ENCODE measurements around the gene KRTAP10-3. TPM values are rescaled to one million over a fixed set of nuclear protein-coding genes. Genes with fewer than 3 reads are reported as not detected.

The KRTAP10-3 gene
- polyA plus RNA-seq, 2 of the 4 experiments (the other 2 are of a cell fraction), result not detected

GRCh38 chr21:44531606-44532564 is 26.7 kb downstream of the KRTAP10-3 start:
- Histone ChIP-seq H3K4me1 (no peaks in the 10 kb centered on the region), H3K4me3 (no peak overlapping the region), H3K4me2 (no peak overlapping the region), H3K27ac (no peak overlapping the region), H3K9me3 (no peaks in the 10 kb centered on the region)
- ChIA-PET CTCF (interaction anchor here (1.7 kb wide), 1 partner anchor 21 kb away, joined by 6 read pairs; no protein-coding TSS in a partner anchor), POLR2A (no interaction called here)
- DNase-seq (ENCODE audit: low read depth in 1 of 2, low spot score in 1 of 2), result no peak
- FAIRE-seq, result no peak
- ATAC-seq, result no peak
- 55% methylated on average over 21 of the region's 30 CpGs for WGBS (ENCODE audit: missing lambda C conversion rate)
- no peak for TF ChIP-seq CEBPB (IDR thresholded peaks at IDR 0.05)
- no peak for TF ChIP-seq TFCP2L1 (CRISPR knock-in tag; IDR thresholded peaks at IDR 0.05)
- TF ChIP-seq ZNF302 (CRISPR knock-in tag; IDR thresholded peaks at IDR 0.05), result no peak

GRCh38 chr21:44530903-44531605 is 27.5 kb downstream of the KRTAP10-3 start:
- CTCF ChIA-PET, result no interaction called here
- 49% methylated on average over 15 of the region's 23 CpGs for WGBS (ENCODE audit: missing lambda C conversion rate)
- TF ChIP-seq POLR2A (IDR thresholded peaks at IDR 0.05; ENCODE audit: low read length), result no peak
- TF ChIP-seq HEYL (CRISPR knock-in tag; IDR thresholded peaks at IDR 0.05), result no peak
- no peak for TF ChIP-seq JUNB (IDR thresholded peaks at IDR 0.05)
- TF ChIP-seq CBX2 (IDR thresholded peaks at IDR 0.05; ENCODE audit: borderline replicate concordance, low read depth), result no peak
- TF ChIP-seq FOSB (CRISPR knock-in tag; IDR thresholded peaks at IDR 0.05), result no peak
- no peaks in the 10 kb centered on the region for H3K9me3 ChIP-seq
- ATAC-seq (no peak), DNase-seq (ENCODE audit: low read depth in 1 of 2, low spot score in 1 of 2) (no peak), FAIRE-seq (no peak)
- H3K27ac ChIP-seq, result no peak overlapping the region
- H3K4me2 ChIP-seq, result no peak overlapping the region
- POLR2A ChIA-PET, result no interaction called here
- H3K4me1 ChIP-seq, result no peaks in the 10 kb centered on the region
- H3K4me3 ChIP-seq, result no peak overlapping the region

- H3K4me3 ChIP-seq, result no peak overlapping the region
- H3K4me1 ChIP-seq, result no peaks in the 10 kb centered on the region
- no peak for TF ChIP-seq ZNF302 (CRISPR knock-in tag; IDR thresholded peaks at IDR 0.05)
- TF ChIP-seq EHMT2 (IDR thresholded peaks at IDR 0.05; ENCODE audit: low read depth), result no peak
- TF ChIP-seq KDM1A (IDR thresholded peaks at IDR 0.05; ENCODE audit: low read depth), result no peak
- no peak for TF ChIP-seq RNF2 (IDR thresholded peaks at IDR 0.05; ENCODE audit: borderline replicate concordance, low read depth)
- no peak for TF ChIP-seq CEBPB (IDR thresholded peaks at IDR 0.05)
- no peak for TF ChIP-seq EHF (CRISPR knock-in tag; IDR thresholded peaks at IDR 0.05)
- TF ChIP-seq PBX3 (IDR thresholded peaks at IDR 0.05), result no peak
- no peak for TF ChIP-seq MAZ (IDR thresholded peaks at IDR 0.05; ENCODE audit: borderline replicate concordance, low read depth, low read length)
- TF ChIP-seq HES2 (IDR thresholded peaks at IDR 0.05), result no peak
- no peak for TF ChIP-seq CBX2 (IDR thresholded peaks at IDR 0.05; ENCODE audit: borderline replicate concordance, low read depth)
- no peak for TF ChIP-seq USF2 (IDR thresholded peaks at IDR 0.05)
- no peak for TF ChIP-seq E2F6 (IDR thresholded peaks at IDR 0.05; ENCODE audit: borderline replicate concordance, low read depth)
- TF ChIP-seq NFE2L2 (conservative IDR thresholded peaks at IDR 0.05; ENCODE audit: low read length), result no peak
- H3K9me3 ChIP-seq, result no peaks in the 10 kb centered on the region
- CTCF ChIA-PET, result no interaction called here
- ATAC-seq (no peak), DNase-seq (ENCODE audit: low read depth in 1 of 2, low spot score in 1 of 2) (no peak), FAIRE-seq (no peak)
- POLR2A ChIA-PET, result no interaction called here
- H3K4me2 ChIP-seq, result no peak overlapping the region
- no peak overlapping the region for H3K27ac ChIP-seq
- 48% methylated on average over 5 of the region's 7 CpGs for WGBS (ENCODE audit: missing lambda C conversion rate)
Observed at GRCh38 chr21:44530221-44530902, 28.2 kb downstream of the KRTAP10-3 start.

Data from A549 (cell line).